Retinal pigment epithelial cell (primary cell): ENCODE results near the gene COX5B.

Experiments
- DNase-seq: peaks from one replicate; pipeline ENCODE4 v3.0.0-alpha.2; 2010; ENCODE audit warnings: low read depth
- H3K4me3 ChIP-seq: 2 replicates; pipeline ENCODE4 v1.5.1; 2011; ENCODE audit warnings: mild to moderate bottlenecking, low read length, control low read depth, moderate library complexity
- TF ChIP-seq, protein P1 (sequence below): conservative IDR thresholded peaks from 2 replicates; pipeline ENCODE4 v1.5.1; 2011; ENCODE audit warnings: low read depth, low read length, control low read depth, inconsistent platforms

The COX5B gene

DNA sequence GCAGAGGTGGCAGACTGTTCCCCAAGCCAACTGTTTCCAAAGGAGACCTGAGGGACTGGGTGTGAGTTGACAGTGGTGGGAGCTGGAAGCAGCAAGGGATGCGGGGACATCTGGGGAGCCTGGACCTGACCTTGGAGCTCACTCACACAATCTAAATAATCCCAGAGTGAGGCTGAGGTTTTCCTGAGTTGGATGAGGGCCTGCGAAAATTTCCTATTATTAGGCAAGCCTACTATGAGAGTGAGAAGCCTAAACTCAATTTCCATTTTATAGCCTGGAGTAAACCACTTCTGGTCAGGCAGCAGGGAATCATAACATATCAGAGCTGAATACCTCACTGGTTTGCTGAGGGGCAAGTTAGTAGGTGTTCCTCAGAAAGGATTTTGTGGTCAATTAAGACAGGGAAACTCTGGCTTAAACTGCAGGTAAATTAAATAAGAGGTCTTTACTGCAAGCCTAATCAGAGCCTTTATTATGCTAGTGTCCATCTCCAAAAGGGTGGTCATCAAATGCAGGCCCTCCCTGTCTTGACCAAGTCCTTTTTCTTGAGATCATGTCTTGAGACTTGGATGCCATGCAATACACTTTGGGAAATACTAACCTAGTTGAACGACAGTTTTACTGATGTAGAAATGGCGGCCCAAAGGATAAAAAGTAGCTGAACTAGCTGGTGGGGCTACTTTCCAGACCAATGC lies 1.7 kb upstream of the COX5B start:
- TF ChIP-seq, protein P1, sequence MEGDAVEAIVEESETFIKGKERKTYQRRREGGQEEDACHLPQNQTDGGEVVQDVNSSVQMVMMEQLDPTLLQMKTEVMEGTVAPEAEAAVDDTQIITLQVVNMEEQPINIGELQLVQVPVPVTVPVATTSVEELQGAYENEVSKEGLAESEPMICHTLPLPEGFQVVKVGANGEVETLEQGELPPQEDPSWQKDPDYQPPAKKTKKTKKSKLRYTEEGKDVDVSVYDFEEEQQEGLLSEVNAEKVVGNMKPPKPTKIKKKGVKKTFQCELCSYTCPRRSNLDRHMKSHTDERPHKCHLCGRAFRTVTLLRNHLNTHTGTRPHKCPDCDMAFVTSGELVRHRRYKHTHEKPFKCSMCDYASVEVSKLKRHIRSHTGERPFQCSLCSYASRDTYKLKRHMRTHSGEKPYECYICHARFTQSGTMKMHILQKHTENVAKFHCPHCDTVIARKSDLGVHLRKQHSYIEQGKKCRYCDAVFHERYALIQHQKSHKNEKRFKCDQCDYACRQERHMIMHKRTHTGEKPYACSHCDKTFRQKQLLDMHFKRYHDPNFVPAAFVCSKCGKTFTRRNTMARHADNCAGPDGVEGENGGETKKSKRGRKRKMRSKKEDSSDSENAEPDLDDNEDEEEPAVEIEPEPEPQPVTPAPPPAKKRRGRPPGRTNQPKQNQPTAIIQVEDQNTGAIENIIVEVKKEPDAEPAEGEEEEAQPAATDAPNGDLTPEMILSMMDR, result no peak
- no peak overlapping the region for H3K4me3 ChIP-seq
- no peak for DNase-seq

DNA sequence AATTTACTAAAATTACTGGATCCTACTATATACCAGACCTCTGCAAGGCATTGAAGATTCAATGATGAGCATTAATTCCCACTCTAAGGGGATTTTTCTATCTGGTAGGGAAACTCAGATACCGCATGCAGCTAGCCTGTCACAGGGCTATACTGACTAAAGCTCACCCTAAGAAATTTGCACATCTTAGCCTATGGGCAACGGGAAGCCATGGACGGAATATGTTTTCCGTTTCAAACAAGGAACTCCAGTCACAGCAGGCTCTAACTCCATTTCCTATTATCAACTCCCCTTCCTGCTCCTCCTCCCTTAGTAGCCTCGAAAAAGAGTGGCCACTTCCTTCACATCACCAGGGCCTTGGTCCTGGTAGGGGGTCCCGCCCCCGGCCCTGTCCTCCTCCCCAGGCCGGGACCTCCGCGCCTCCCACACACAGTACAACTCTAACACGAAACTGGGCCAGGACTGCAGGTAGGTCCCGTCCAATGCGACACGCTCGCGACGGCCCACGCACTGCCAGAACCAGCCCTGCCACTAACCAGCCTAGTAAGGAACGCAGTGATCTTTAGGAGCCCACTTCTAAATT lies 659 bp upstream of the COX5B start:
- peak overlapping the region; percentile 96 for H3K4me3 ChIP-seq
- no peak for DNase-seq
- TF ChIP-seq, protein P1, result no peak

DNA sequence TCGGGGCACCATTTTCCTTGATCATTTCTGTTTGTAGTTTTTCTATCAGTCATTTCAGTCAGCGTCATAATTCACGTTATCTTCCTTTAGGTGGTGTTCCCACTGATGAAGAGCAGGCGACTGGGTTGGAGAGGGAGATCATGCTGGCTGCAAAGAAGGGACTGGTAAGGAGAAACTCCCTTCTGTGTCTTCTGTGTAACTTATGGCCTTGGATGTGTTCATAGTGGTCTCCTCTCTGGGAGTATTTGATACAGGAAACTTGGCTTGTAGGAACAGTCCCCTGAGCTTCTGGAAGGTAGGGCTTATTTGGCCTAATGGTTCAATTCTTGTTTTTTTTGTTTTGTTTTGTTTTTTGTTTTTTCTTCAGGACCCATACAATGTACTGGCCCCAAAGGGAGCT lies 1.1 kb downstream of the COX5B start:
- DNase-seq, result no peak
- TF ChIP-seq, protein P1, result no peak
- H3K4me3 ChIP-seq, result peak overlapping the region; percentile 96

DNA sequence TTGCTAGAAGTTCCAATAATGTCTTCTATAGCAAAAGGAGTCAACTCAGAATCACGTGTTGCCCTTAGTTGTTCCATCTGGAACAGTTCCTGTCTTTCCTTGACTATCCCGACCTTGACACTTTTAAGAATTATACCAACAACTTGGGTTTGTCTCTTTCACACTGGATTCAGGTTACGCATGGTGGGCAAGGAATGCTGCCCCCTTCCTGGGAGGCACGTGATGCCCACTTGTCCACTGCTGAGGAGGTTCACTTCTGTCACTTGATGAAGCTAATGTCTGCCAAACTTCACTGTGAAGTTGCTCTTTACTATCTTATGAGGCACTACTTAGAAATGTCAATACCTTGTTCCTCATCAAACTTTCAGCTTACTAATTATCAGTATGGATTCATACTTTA lies 5.3 kb downstream of the COX5B start:
- H3K4me3 ChIP-seq, result no peak overlapping the region
- TF ChIP-seq, protein P1, result no peak
- DNase-seq, result no peak

DNA sequence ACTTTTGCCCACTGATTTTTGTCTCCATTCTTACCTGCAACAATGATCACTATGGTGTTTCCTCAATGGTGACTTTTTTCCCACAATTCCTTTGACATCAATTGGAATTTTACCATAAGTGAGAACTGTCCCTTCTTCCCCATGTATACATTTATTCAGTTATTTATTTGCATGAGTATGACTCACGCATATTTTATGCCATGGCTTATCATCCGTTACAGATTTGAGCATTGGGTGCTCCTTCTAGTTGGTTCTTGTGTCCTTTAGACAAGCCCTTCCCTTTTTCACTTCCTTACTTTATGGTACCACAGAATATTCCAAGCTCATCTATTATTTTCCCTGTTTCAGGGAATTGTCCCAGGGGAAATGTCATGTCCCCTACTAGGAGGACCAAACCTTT lies 7.6 kb downstream of the COX5B start:
- TF ChIP-seq, protein P1, result no peak
- no peak for DNase-seq
- no peak overlapping the region for H3K4me3 ChIP-seq

DNA sequence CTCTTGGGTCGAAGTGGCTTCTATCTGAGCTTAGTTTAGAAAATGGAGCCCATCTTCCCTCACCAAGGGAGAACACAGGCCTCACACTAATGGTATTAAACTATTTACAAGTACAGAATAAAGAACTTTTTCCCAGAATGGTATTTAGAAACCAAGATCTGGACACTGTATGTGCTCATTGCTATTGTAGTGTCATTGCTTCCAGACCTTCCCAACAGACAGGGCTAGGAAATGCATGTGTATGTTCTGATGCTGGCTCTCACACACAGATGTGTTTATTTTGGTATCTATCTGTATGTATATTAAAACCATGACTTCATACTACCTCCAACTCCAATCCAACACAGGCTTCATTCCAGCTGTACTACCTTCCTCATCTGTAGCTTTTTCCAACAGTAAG lies 8.0 kb downstream of the COX5B start:
- TF ChIP-seq, protein P1, result no peak
- no peak for DNase-seq
- H3K4me3 ChIP-seq, result no peak overlapping the region

DNA sequence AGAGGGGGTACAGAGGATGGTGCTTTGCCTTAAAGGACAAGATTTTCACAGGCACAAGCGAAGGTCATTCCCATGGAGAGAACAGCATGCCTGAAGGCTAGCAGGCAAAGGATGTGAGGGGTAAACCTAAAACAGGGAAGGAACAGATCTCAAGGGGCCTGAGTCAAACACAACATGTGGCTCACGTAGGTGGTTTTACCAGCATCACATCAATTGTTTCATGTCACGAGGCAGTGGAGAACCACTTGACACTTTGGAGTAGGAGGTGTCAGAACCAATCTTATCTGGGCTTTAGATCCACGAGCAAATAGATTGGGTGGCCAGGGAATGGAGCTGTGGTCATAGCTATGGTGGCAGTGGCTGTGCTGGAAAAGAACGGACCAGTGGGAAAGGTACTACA lies 8.4 kb downstream of the COX5B start:
- TF ChIP-seq, protein P1, result no peak
- DNase-seq, result no peak
- H3K4me3 ChIP-seq, result no peak overlapping the region
